K562 (cell line): ENCODE results near the gene ANKRD16. TPM values are rescaled to one million over a fixed set of nuclear protein-coding genes. Genes with fewer than 3 reads are reported as not detected.
A peak's percentile ranks its signal among the peaks of the same experiment; 100 is the strongest.

ENCODE experiments used
- SRSF3 ChIP-seq: fragments of 200-400 bp; formaldehyde crosslinking; IDR thresholded peaks from 2 replicates; pipeline ENCODE4 v1.6.1; 2016; ENCODE audit warnings: mild to moderate bottlenecking, low read length, moderate library complexity; ENCODE audit not compliant: insufficient read depth
- TBL1XR1 ChIP-seq, 2 experiments: IDR thresholded peaks; 2 replicates each; pipeline ENCODE4 v1.6.1; 2012; ENCODE audit warnings: improper control_type of control experiment in 2 of 2, low read length in 2 of 2, mild to moderate bottlenecking in 1 of 2
- TEAD1 ChIP-seq, 2 experiments: fragments of 450-650 bp in 1 of 2; sonication (generic) in 1 of 2; formaldehyde crosslinking; IDR thresholded peaks; 2 replicates each; pipeline versions ENCODE4 v1.4.0 to v1.8.0; 2020 to 2022; ENCODE audit warnings: mild to moderate bottlenecking in 2 of 2, missing genetic modification reagents in 1 of 2
- TSC22D4 ChIP-seq: fragments of 450-650 bp; IDR thresholded peaks from 2 replicates; pipeline ENCODE4 v1.6.1; 2016; ENCODE audit warnings: missing genetic modification characterization, missing biosample characterization, control low read depth
- ZNF639 ChIP-seq, 2 experiments: fragments of 200-800 bp in 1 of 2; sonication (Bioruptor generic) in 1 of 2; sonication (generic) in 1 of 2; formaldehyde crosslinking in 1 of 2; IDR thresholded peaks in 1 of 2; conservative IDR thresholded peaks in 1 of 2; 2 replicates each; pipeline versions ENCODE4 v1.5.0 to v1.6.1; 2016 to 2020; ENCODE audit warnings: missing compliant biosample characterization in 1 of 2, missing genetic modification characterization in 1 of 2, missing genetic modification reagents in 1 of 2
- polyA plus RNA-seq, 8 experiments: library from polyadenylated mRNA; depleted of rRNA in 4 of 8; stranded (reverse) in 5 of 8; unstranded in 3 of 8; fragments of >200 nt; fragmentation: Nextera tagmentation in 2 of 8; fragmentation: Illumina TruSeq in 1 of 8; extraction: Ambion mirVana in 2 of 8; extraction: Trizol in 1 of 8; gene quantifications; 2 replicates each; pipeline versions ENCODE4 v1.2.1 to v1.2.3, GENCODE V29; 2011 to 2014; ENCODE audit warnings: inconsistent platforms in 1 of 8, missing spikeins in 1 of 8
- total RNA-seq, 7 experiments: library from RNA; depleted of rRNA in 6 of 7; stranded (reverse); fragments of >200 nt in 6 of 7; fragmentation: Illumina TruSeq in 2 of 7; extraction: Trizol in 2 of 7; gene quantifications; 2 replicates each; pipeline versions ENCODE4 v1.2.1 to v1.2.3, GENCODE V29; 2011 to 2021; ENCODE audit warnings: low replicate concordance in 1 of 7
- TF ChIP-seq, protein P1 (sequence below): fragments of 450-650 bp; IDR thresholded peaks from 2 replicates; pipeline ENCODE4 v1.6.1; 2016; ENCODE audit warnings: missing biosample characterization, missing genetic modification characterization
- TF ChIP-seq, protein P2 (sequence below), 2 experiments: fragments of 450-650 bp in 1 of 2; sonication (generic) in 1 of 2; formaldehyde crosslinking in 1 of 2; IDR thresholded peaks; 2 replicates each; pipeline versions ENCODE4 v1.7.1 to v1.9.0; 2016 to 2022; ENCODE audit warnings: inconsistent platforms in 1 of 2, mild to moderate bottlenecking in 1 of 2, missing genetic modification reagents in 1 of 2
- TF ChIP-seq, protein P3 (sequence below): fragments of 450-650 bp; IDR thresholded peaks from 2 replicates; pipeline ENCODE4 v1.6.1; 2017; ENCODE audit warnings: antibody characterized with exemption

Gene ANKRD16
- total and polyA plus RNA-seq, 9 of the 15 experiments (the other 6 are each of a cell fraction or from before 2014, with no cell fraction given) = 1.5 to 16.0 (median 9.5) TPM

DNA sequence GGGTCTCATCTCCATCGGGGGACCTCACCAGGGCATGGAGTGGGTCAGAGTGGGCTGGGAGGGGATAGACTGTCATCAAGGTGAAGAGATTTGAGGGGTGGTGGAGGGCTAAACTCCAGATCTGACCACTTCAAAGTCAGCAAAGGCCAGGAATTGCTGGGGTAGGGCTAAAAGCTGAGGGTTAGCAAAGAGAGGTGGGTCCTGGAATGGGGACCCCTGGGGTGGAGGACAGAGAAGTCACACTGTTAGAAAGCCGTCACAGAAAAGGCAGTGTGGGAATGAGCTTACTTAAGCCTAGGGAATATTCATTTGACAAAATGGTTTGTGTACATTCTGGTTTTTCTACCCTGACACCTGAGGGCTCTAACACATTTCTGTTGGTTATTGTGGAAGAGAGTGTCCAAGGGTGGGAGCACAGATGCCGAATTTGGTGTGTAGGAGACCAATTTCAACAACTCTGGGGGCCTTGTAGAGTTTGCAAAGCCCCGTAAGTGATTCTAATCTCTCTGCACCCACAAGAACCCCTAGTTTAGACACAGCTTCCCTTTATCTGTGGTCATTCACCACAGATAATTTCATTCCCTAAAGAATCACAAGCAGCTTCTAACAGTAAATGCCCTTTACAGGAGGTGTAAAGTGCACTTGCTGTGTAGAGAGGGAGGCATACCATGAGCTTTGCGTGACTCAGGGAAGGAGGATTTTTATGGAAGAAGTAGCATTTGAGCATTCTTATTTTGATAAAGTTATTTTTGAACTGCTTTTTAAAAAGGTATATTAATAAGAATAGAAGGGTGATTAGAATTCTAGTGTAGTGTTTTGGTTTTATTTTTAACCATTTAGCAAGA lies 6.7 kb upstream of the ANKRD16 start (continued):
- TF ChIP-seq, protein P1, sequence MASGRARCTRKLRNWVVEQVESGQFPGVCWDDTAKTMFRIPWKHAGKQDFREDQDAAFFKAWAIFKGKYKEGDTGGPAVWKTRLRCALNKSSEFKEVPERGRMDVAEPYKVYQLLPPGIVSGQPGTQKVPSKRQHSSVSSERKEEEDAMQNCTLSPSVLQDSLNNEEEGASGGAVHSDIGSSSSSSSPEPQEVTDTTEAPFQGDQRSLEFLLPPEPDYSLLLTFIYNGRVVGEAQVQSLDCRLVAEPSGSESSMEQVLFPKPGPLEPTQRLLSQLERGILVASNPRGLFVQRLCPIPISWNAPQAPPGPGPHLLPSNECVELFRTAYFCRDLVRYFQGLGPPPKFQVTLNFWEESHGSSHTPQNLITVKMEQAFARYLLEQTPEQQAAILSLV (tag) = no peak
- TF ChIP-seq ZNF639 (CRISPR knock-in tag; conservative IDR thresholded peaks at IDR 0.05 in 1 of 2, IDR thresholded peaks at IDR 0.05 in 1 of 2) = no peak
- TF ChIP-seq, protein P2, sequence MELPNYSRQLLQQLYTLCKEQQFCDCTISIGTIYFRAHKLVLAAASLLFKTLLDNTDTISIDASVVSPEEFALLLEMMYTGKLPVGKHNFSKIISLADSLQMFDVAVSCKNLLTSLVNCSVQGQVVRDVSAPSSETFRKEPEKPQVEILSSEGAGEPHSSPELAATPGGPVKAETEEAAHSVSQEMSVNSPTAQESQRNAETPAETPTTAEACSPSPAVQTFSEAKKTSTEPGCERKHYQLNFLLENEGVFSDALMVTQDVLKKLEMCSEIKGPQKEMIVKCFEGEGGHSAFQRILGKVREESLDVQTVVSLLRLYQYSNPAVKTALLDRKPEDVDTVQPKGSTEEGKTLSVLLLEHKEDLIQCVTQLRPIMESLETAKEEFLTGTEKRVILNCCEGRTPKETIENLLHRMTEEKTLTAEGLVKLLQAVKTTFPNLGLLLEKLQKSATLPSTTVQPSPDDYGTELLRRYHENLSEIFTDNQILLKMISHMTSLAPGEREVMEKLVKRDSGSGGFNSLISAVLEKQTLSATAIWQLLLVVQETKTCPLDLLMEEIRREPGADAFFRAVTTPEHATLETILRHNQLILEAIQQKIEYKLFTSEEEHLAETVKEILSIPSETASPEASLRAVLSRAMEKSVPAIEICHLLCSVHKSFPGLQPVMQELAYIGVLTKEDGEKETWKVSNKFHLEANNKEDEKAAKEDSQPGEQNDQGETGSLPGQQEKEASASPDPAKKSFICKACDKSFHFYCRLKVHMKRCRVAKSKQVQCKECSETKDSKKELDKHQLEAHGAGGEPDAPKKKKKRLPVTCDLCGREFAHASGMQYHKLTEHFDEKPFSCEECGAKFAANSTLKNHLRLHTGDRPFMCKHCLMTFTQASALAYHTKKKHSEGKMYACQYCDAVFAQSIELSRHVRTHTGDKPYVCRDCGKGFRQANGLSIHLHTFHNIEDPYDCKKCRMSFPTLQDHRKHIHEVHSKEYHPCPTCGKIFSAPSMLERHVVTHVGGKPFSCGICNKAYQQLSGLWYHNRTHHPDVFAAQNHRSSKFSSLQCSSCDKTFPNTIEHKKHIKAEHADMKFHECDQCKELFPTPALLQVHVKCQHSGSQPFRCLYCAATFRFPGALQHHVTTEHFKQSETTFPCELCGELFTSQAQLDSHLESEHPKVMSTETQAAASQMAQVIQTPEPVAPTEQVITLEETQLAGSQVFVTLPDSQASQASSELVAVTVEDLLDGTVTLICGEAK (IDR thresholded peaks at IDR 0.05) = peak; percentile 84
- TF ChIP-seq, protein P2 (CRISPR knock-in tag; IDR thresholded peaks at IDR 0.05) = no peak
- no peak for TF ChIP-seq TBL1XR1 (IDR thresholded peaks at IDR 0.05; ENCODE audit: low read length in 2 of 2)
- no peak for TF ChIP-seq TSC22D4 (tag)
- TF ChIP-seq TEAD1 (CRISPR knock-in tag; IDR thresholded peaks at IDR 0.05) = 0 out of 4 replicates have a peak, but pooled peaks of 1 of the 2 experiments have one; percentile 35
- TF ChIP-seq, protein P3, sequence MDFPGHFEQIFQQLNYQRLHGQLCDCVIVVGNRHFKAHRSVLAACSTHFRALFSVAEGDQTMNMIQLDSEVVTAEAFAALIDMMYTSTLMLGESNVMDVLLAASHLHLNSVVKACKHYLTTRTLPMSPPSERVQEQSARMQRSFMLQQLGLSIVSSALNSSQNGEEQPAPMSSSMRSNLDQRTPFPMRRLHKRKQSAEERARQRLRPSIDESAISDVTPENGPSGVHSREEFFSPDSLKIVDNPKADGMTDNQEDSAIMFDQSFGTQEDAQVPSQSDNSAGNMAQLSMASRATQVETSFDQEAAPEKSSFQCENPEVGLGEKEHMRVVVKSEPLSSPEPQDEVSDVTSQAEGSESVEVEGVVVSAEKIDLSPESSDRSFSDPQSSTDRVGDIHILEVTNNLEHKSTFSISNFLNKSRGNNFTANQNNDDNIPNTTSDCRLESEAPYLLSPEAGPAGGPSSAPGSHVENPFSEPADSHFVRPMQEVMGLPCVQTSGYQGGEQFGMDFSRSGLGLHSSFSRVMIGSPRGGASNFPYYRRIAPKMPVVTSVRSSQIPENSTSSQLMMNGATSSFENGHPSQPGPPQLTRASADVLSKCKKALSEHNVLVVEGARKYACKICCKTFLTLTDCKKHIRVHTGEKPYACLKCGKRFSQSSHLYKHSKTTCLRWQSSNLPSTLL = no peak
- TF ChIP-seq SRSF3 = no peak
